Fibroblast of pulmonary artery (primary cell): ENCODE data around the gene IFIH1.
A peak's percentile ranks its signal among the peaks of the same experiment; 100 is the strongest.

Experiments used
- DNase-seq: peaks from one replicate; pipeline ENCODE4 v3.0.0-alpha.2; 2010; ENCODE audit warnings: low read depth
- H3K4me3 ChIP-seq: replicated peaks from 2 replicates; pipeline ENCODE4 v1.5.1; 2011; ENCODE audit warnings: low read depth, mild to moderate bottlenecking, control low read depth, low read length, moderate library complexity
- TF ChIP-seq, protein P1 (sequence below): IDR thresholded peaks from 2 replicates; pipeline ENCODE4 v1.5.1; 2011; ENCODE audit warnings: mild to moderate bottlenecking, control low read depth, low read length, inconsistent platforms; ENCODE audit errors: missing control alignments

The IFIH1 gene

DNA sequence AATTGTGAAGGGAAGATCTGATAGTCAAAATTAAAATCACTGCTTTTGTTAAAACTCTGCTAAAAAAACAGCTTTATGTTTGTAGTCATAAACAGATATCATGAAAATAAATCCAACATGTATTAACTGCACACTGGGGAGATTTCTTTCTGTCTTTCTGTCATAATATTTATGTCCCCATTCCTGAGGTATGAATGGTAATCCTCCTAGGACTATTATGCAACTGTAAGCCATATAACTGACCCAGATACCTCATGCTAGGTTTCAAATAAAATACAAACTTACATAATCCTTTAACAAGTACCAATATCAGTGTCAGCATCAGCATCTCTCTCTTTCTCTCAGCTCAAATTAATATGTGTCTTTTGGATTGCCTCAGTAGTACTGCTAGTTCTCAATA is 18.2 kb downstream of the IFIH1 start:
- TF ChIP-seq, protein P1, sequence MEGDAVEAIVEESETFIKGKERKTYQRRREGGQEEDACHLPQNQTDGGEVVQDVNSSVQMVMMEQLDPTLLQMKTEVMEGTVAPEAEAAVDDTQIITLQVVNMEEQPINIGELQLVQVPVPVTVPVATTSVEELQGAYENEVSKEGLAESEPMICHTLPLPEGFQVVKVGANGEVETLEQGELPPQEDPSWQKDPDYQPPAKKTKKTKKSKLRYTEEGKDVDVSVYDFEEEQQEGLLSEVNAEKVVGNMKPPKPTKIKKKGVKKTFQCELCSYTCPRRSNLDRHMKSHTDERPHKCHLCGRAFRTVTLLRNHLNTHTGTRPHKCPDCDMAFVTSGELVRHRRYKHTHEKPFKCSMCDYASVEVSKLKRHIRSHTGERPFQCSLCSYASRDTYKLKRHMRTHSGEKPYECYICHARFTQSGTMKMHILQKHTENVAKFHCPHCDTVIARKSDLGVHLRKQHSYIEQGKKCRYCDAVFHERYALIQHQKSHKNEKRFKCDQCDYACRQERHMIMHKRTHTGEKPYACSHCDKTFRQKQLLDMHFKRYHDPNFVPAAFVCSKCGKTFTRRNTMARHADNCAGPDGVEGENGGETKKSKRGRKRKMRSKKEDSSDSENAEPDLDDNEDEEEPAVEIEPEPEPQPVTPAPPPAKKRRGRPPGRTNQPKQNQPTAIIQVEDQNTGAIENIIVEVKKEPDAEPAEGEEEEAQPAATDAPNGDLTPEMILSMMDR, result no peak
- H3K4me3 ChIP-seq, result no peak overlapping the region
- DNase-seq, result no peak

DNA sequence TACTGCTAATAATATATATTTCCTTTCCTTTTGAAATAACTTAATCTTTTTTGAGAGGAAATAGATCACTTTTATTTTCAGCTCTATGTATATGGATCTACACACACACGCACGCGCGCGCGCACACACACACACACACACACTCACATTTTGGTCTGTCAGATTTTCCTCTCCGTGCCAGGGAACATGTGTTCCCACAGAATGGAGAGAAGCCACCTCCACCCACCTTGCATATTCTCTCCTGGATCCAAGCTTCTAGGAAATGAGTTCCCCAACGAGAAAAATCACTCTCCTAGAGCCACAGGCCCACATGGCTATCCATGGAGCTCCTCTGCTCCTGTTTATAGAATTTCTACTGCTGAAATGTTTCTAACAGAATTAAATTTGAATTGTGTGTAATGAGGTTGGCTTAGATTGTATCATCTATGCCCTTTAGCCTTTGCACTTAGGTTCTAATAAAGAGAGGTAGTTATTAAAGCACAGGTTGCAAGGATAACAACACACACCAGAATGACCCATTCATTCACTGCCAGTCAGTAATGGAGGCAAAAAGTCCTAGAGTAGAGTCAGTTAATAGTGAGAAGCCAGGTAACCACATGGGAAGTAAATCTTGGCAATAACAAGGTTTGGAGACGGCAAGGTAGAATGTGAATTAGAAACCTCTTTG is 19.7 kb downstream of the IFIH1 start:
- TF ChIP-seq, protein P1, result no peak
- no peak for DNase-seq
- H3K4me3 ChIP-seq, result no peak overlapping the region

DNA sequence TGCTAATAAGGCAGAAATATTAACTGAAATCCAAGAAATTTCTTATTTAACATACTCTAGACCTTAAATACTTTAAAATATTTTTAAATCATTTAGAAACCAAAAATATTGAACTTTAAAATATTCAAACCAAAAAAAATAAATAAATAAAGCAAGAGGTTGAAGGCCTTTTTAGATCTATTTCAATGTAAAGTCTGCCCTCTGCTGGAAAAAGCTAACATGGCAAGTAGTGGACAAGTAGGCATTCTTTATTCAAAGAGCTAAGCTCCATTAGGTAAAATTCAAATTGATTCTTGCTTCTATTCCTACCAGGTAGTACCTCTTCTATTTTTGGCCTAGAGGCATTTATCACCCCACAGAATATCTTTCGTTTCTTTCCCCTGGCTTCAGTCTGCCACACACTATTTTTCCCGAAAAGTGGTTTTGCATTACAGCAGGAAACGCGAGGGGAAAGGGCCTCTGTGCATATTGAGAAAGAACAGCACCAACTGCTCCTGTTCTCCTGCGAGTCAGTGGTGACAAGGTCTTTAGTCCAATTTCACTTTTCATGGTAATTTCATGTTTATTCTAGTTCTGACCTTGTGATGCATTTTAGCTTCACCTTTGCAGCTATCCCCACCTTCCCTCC is 20.4 kb downstream of the IFIH1 start:
- H3K4me3 ChIP-seq, result no peak overlapping the region
- TF ChIP-seq, protein P1, result peak; percentile 82
- peak; percentile 89 for DNase-seq

DNA sequence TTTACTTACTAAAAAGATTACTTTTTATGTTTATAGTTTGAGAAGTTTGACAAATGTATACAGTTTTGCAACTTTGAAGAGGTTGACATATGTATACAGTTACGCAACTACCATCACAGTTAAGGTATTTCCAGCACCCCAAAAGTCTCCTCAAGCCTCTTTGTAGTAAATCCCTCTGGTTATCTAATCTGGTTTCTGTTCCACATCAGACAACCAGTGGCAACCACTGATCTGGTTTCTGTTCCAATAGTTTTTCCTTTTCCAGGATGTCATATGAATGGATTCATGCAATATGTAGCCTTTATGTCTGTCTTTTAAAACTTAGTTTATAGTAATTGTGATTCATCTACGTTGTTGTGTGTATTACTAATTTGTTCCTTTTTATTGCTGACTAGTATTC is 23.5 kb downstream of the IFIH1 start:
- TF ChIP-seq, protein P1, result no peak
- no peak for DNase-seq
- no peak overlapping the region for H3K4me3 ChIP-seq

DNA sequence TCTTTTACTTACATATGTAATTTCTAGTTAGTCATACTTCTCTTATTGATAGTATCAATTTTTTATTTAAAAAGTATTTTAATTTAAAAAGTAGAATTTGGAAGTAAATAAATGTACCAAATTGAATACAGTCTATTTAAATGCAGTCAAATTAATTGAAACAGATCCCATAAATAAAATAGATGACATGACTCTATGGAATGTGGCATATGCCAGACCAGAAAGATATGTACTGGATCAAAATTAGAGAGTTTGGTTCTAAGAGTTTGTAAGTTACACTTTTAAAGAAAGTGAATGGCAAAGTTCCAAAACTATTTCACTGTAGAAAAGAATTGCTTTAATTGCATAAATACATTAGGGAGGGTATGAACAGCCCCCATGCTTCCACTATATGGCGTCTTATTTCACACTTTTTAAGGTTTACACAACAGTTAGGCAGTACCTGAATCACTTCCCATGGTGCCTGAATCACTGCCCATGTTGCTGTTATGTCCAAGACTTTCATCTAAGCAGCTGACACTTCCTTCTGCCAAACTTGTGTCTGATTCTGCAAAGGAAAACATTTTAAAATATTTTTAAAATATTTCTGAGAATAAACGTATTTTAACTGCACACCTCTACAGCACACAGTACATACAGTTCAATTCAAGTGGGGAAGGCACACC is 25.2 kb downstream of the IFIH1 start:
- peak; percentile 47 for DNase-seq
- TF ChIP-seq, protein P1, result no peak
- H3K4me3 ChIP-seq, result no peak overlapping the region

DNA sequence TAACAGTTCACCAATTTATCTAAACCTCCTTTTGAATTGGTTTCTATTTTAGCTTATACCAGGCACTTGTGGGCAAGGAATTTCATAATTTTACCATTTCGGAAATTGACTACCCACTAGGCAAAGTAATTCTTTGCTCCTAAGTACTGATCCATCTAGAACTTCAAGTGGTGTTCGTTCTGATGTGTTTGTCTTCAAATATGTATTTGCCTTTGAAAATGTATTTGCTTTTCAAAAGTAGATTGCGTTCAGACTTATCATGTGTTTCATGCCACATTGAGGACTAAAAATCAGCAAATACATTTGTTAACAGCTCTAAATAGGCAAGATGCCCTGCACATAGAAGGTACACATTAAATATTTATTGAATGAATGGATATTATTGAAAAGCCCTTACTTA is 26.7 kb downstream of the IFIH1 start:
- DNase-seq, result no peak
- H3K4me3 ChIP-seq, result no peak overlapping the region
- TF ChIP-seq, protein P1, result no peak
